A673 (cell line): ENCODE data around the gene APH1A.

Source experiments
- CTCF ChIP-seq: fragments of 300-800, 200-600 bp; sonication (generic); conservative IDR thresholded peaks from 2 replicates; pipeline ENCODE4 v1.5.1; 2017; ENCODE audit warnings: low read depth, mild to moderate bottlenecking, antibody characterized with exemption, low read length, moderate library complexity, mixed read lengths
- EZH2 ChIP-seq: fragments of 200-600 bp; sonication (generic); IDR thresholded peaks from 2 replicates; pipeline ENCODE4 v1.6.1; 2017; ENCODE audit warnings: borderline replicate concordance, low read depth, mild to moderate bottlenecking, mixed read lengths, antibody characterized with exemption, low read length; ENCODE audit not compliant: poor library complexity, severe bottlenecking

- TF ChIP-seq CTCF (no peak), EZH2 (no peak)
These were observed 34.1 kb upstream of the APH1A start for GRCh38 chr1:150302902-150303301.
